Keratinocyte (primary cell): ENCODE measurements around the gene GGA2. TPM values are rescaled to one million over a fixed set of nuclear protein-coding genes. Genes with fewer than 3 reads are reported as not detected.

ENCODE experiments used
- DNase-seq: peaks from one replicate; pipeline ENCODE4 v3.0.0-alpha.2; 2011; ENCODE audit warnings: low read depth, missing footprints, low spot score
- FAIRE-seq: peaks from 2 replicates; lab custom pipeline; 2011; peaks lifted over from hg19 to GRCh38; lab: Jason Lieb, UNC
- H2AFZ ChIP-seq: 2 replicates; pipeline ENCODE4 v1.6.0; 2012; ENCODE audit warnings: low read length, control low read depth, inconsistent platforms; ENCODE audit not compliant: control insufficient read depth
- H3K27ac ChIP-seq: 2 replicates; pipeline ENCODE4 v1.5.1; 2011; ENCODE audit warnings: low read length; ENCODE audit not compliant: control insufficient read depth, insufficient read depth
- H3K27me3 ChIP-seq: 3 replicates; pipeline ENCODE4 v1.6.0; 2011; ENCODE audit warnings: low read length; ENCODE audit not compliant: control insufficient read depth, insufficient read depth; ENCODE audit errors: extremely low read depth
- H3K36me3 ChIP-seq, 2 experiments: 2 replicates in 1 of 2; 3 replicates in 1 of 2; pipeline ENCODE4 v1.5.1; 2011; ENCODE audit warnings: low read length in 2 of 2, mild to moderate bottlenecking in 1 of 2; ENCODE audit not compliant: control insufficient read depth in 2 of 2, insufficient read depth in 2 of 2; ENCODE audit errors: extremely low read depth in 1 of 2
- H3K4me1 ChIP-seq: 3 replicates; pipeline ENCODE4 v1.5.1; 2011; ENCODE audit warnings: low read length; ENCODE audit not compliant: control insufficient read depth, insufficient read depth; ENCODE audit errors: extremely low read depth
- H3K4me2 ChIP-seq: 3 replicates; pipeline ENCODE4 v1.6.0; 2011; ENCODE audit warnings: low read depth, low read length; ENCODE audit not compliant: control insufficient read depth, insufficient read depth; ENCODE audit errors: extremely low read depth
- H3K4me3 ChIP-seq, 3 experiments: fragments of 200-600 bp in 1 of 3; sonication (generic) in 1 of 3; 2 replicates in 2 of 3; 3 replicates in 1 of 3; pipeline ENCODE4 v1.5.1; 2011 to 2016; ENCODE audit warnings: low read length in 3 of 3, mild to moderate bottlenecking in 3 of 3, control low read depth in 2 of 3, inconsistent platforms in 1 of 3, low read depth in 1 of 3, mixed read lengths in 1 of 3, mixed run types in 1 of 3, moderate library complexity in 1 of 3; ENCODE audit not compliant: control insufficient read depth in 2 of 3, insufficient read depth in 2 of 3; ENCODE audit errors: extremely low read depth in 1 of 3
- H3K79me2 ChIP-seq: 2 replicates; pipeline ENCODE4 v1.6.0; 2012; ENCODE audit warnings: low read length; ENCODE audit not compliant: control insufficient read depth, insufficient read depth
- H3K9ac ChIP-seq: 3 replicates; pipeline ENCODE4 v1.6.0; 2011; ENCODE audit warnings: low read length; ENCODE audit not compliant: control insufficient read depth, insufficient read depth; ENCODE audit errors: extremely low read depth
- H3K9me1 ChIP-seq: 3 replicates; pipeline ENCODE4 v1.6.0; 2011; ENCODE audit warnings: low read length; ENCODE audit not compliant: control insufficient read depth, insufficient read depth; ENCODE audit errors: extremely low read depth
- H3K9me3 ChIP-seq: 2 replicates; pipeline ENCODE4 v1.5.1; 2012; ENCODE audit warnings: low read depth, low read length; ENCODE audit not compliant: control insufficient read depth
- H4K20me1 ChIP-seq: 3 replicates; pipeline ENCODE4 v1.6.0; 2011; ENCODE audit warnings: low read length; ENCODE audit not compliant: control insufficient read depth, insufficient read depth; ENCODE audit errors: extremely low read depth
- CTCF ChIP-seq, 3 experiments: IDR thresholded peaks in 1 of 3; conservative IDR thresholded peaks in 1 of 3; optimal IDR thresholded peaks in 1 of 3; 2 replicates in 2 of 3; 3 replicates in 1 of 3; pipeline versions ENCODE3 to v1.5.1; 2011; ENCODE audit warnings: low read length in 3 of 3, mild to moderate bottlenecking in 3 of 3, moderate library complexity in 2 of 3, control low read depth in 1 of 3, inconsistent platforms in 1 of 3; ENCODE audit not compliant: insufficient read depth in 2 of 3; ENCODE audit errors: extremely low read depth in 1 of 3
- EZH2 ChIP-seq: IDR thresholded peaks from one replicate; pipeline ENCODE4 v1.6.1; 2012; ENCODE audit warnings: inconsistent platforms, mild to moderate bottlenecking, low read length, moderate library complexity
- dilution Hi-C: fragments of 300-500 bp; cut with MboI; formaldehyde crosslinking; loops from one replicate; pipeline ENCODE4 v1.7.0; 2020; ENCODE audit warnings: low sequenced_read_pairs; ENCODE audit not compliant: extremely low pct_ligation_motif_present
- polyA plus RNA-seq, 5 experiments: library from polyadenylated mRNA; depleted of rRNA in 3 of 5; stranded (reverse) in 3 of 5; stranded (forward) in 1 of 5; unstranded in 1 of 5; fragments of >200 nt; gene quantifications; 1 replicate in 1 of 5; 2 replicates in 3 of 5; 3 replicates in 1 of 5; pipeline versions ENCODE4 v1.2.1 to v1.2.3, GENCODE V29; 2011 to 2012; ENCODE audit warnings: missing spikeins in 2 of 5, low read depth in 1 of 5, low replicate concordance in 1 of 5

The GGA2 gene
- polyA plus RNA-seq, 1 donor (not counting 4 experiments of a cell fraction or from before 2014, with no cell fraction given) = 54.1 TPM

- Histone ChIP-seq H3K27me3 (no peaks in the 10 kb centered on the region), H4K20me1 (no peaks in the 10 kb centered on the region), H3K9me1 (peaks cover 2% of the 10 kb centered on the region), H3K4me2 (no peak overlapping the region), H3K79me2 (no peaks in the 10 kb centered on the region), H3K9ac (no peak overlapping the region), H2AFZ (no peak overlapping the region), H3K36me3 (peaks cover 14 to 27% of the 10 kb centered on the region in 2 experiments), H3K4me3 (no peak overlapping the region), H3K27ac (peak overlapping the region; percentile 13), H3K4me1 (peaks cover 19% of the 10 kb centered on the region), H3K9me3 (no peaks in the 10 kb centered on the region)
- DNase-seq (peak; percentile 77), FAIRE-seq (peak; percentile 52)
- TF ChIP-seq CTCF (optimal IDR thresholded peaks at IDR 0.05 in 1 of 3, IDR thresholded peaks at IDR 0.05 in 1 of 3, conservative IDR thresholded peaks at IDR 0.05 in 1 of 3; ENCODE audit: extremely low read depth in 1 of 3, insufficient read depth in 2 of 3, low read length in 3 of 3) (no peak), EZH2 (no peak)
- dilution Hi-C loops = no loop called here
These were observed 44.0 kb downstream of the GGA2 start for GRCh38 chr16:23466162-23466885.

- H3K79me2 ChIP-seq = no peaks in the 10 kb centered on the region
- dilution Hi-C loops = no loop called here
- no peak for DNase-seq
These were observed 45.1 kb downstream of the GGA2 start for GRCh38 chr16:23465179-23465578.

More at GRCh38 chr16:23465179-23465578, 45.1 kb downstream of the GGA2 start:
- Histone ChIP-seq H3K4me3 (no peak overlapping the region), H4K20me1 (no peaks in the 10 kb centered on the region), H3K9ac (no peak overlapping the region), H3K4me2 (no peak overlapping the region), H3K9me1 (peaks cover 2% of the 10 kb centered on the region), H3K36me3 (peaks cover 14 to 27% of the 10 kb centered on the region in 2 experiments), H3K27ac (no peak overlapping the region), H3K9me3 (no peaks in the 10 kb centered on the region), H3K27me3 (no peaks in the 10 kb centered on the region), H2AFZ (no peak overlapping the region), H3K4me1 (peaks cover 18% of the 10 kb centered on the region)
- FAIRE-seq = no peak
- TF ChIP-seq EZH2 (no peak), CTCF (optimal IDR thresholded peaks at IDR 0.05 in 1 of 3, IDR thresholded peaks at IDR 0.05 in 1 of 3, conservative IDR thresholded peaks at IDR 0.05 in 1 of 3; ENCODE audit: extremely low read depth in 1 of 3, insufficient read depth in 2 of 3, low read length in 3 of 3) (no peak)
